K562 (cell line): ENCODE data around the gene COG4. TPM values are rescaled to one million over a fixed set of nuclear protein-coding genes. Genes with fewer than 3 reads are reported as not detected.

Source experiments
- ATF7 ChIP-seq: fragments of 450-650 bp; IDR thresholded peaks from 2 replicates; pipeline ENCODE4 v1.7.1; 2014; ENCODE audit warnings: mild to moderate bottlenecking, moderate library complexity
- EP400 ChIP-seq: fragments of 450-650 bp; IDR thresholded peaks from 2 replicates; pipeline ENCODE4 v1.6.1; 2017; ENCODE audit warnings: antibody characterized with exemption, mild to moderate bottlenecking, moderate library complexity
- FIP1L1 ChIP-seq: fragments of 200-400 bp; formaldehyde crosslinking; IDR thresholded peaks from 2 replicates; pipeline ENCODE4 v1.6.1; 2018; ENCODE audit warnings: mild to moderate bottlenecking, low read depth, low read length; ENCODE audit not compliant: poor library complexity, severe bottlenecking
- HOXB6 ChIP-seq: fragments of 250-450 bp; sonication (Bioruptor Pico); IDR thresholded peaks from 2 replicates; pipeline ENCODE4 v1.5.1; 2022; ENCODE audit warnings: mild to moderate bottlenecking, borderline replicate concordance
- MEF2A ChIP-seq: IDR thresholded peaks from 2 replicates; pipeline ENCODE4 v1.6.1; 2011; ENCODE audit warnings: low read depth, mild to moderate bottlenecking, low read length, moderate library complexity; ENCODE audit not compliant: control insufficient read depth
- MTA1 ChIP-seq: fragments of 450-650 bp; IDR thresholded peaks from 2 replicates; pipeline ENCODE4 v1.6.1; 2017; ENCODE audit warnings: borderline replicate concordance
- NFE2 ChIP-seq: IDR thresholded peaks from 2 replicates; pipeline ENCODE4 v1.6.1; 2014; ENCODE audit warnings: antibody characterized with exemption, low read depth
- PCBP2 ChIP-seq: fragments of 200-400 bp; formaldehyde crosslinking; IDR thresholded peaks from 2 replicates; pipeline ENCODE4 v1.6.1; 2018; ENCODE audit warnings: low read length, low read depth, mild to moderate bottlenecking, moderate library complexity; ENCODE audit not compliant: poor library complexity, severe bottlenecking
- ZNF282 ChIP-seq: sonication (generic); formaldehyde crosslinking; IDR thresholded peaks from 2 replicates; pipeline ENCODE4 v1.8.1; 2023; ENCODE audit warnings: missing genetic modification reagents
- ZNF445 ChIP-seq: fragments of 250-450 bp; sonication (Bioruptor Pico); IDR thresholded peaks from 2 replicates; pipeline ENCODE4 v1.4.0; 2020; ENCODE audit warnings: low read depth, mild to moderate bottlenecking, moderate library complexity
- polyA plus RNA-seq, 8 experiments: library from polyadenylated mRNA; depleted of rRNA in 4 of 8; stranded (reverse) in 5 of 8; unstranded in 3 of 8; fragments of >200 nt; fragmentation: Nextera tagmentation in 2 of 8; fragmentation: Illumina TruSeq in 1 of 8; extraction: Ambion mirVana in 2 of 8; extraction: Trizol in 1 of 8; gene quantifications; 2 replicates each; pipeline versions ENCODE4 v1.2.1 to v1.2.3, GENCODE V29; 2011 to 2014; ENCODE audit warnings: inconsistent platforms in 1 of 8, missing spikeins in 1 of 8
- total RNA-seq, 7 experiments: library from RNA; depleted of rRNA in 6 of 7; stranded (reverse); fragments of >200 nt in 6 of 7; fragmentation: Illumina TruSeq in 2 of 7; extraction: Trizol in 2 of 7; gene quantifications; 2 replicates each; pipeline versions ENCODE4 v1.2.1 to v1.2.3, GENCODE V29; 2011 to 2021; ENCODE audit warnings: low replicate concordance in 1 of 7
- TF ChIP-seq, protein P1 (sequence below): IDR thresholded peaks from 3 replicates; pipeline ENCODE4 v1.6.1; 2011; ENCODE audit warnings: borderline replicate concordance, mild to moderate bottlenecking, moderate library complexity; ENCODE audit not compliant: insufficient read length; ENCODE audit errors: extremely low read depth
- TF ChIP-seq, protein P2 (sequence below): fragments of 200-600 bp; sonication (generic); IDR thresholded peaks from one replicate; pipeline ENCODE4 v1.6.1; 2012; ENCODE audit warnings: mild to moderate bottlenecking, low read depth, low read length, inconsistent platforms

Gene COG4
- total and polyA plus RNA-seq, 9 of the 15 experiments (the other 6 are each of a cell fraction or from before 2014, with no cell fraction given), result 13.7 to 73.9 (median 44.2) TPM

DNA sequence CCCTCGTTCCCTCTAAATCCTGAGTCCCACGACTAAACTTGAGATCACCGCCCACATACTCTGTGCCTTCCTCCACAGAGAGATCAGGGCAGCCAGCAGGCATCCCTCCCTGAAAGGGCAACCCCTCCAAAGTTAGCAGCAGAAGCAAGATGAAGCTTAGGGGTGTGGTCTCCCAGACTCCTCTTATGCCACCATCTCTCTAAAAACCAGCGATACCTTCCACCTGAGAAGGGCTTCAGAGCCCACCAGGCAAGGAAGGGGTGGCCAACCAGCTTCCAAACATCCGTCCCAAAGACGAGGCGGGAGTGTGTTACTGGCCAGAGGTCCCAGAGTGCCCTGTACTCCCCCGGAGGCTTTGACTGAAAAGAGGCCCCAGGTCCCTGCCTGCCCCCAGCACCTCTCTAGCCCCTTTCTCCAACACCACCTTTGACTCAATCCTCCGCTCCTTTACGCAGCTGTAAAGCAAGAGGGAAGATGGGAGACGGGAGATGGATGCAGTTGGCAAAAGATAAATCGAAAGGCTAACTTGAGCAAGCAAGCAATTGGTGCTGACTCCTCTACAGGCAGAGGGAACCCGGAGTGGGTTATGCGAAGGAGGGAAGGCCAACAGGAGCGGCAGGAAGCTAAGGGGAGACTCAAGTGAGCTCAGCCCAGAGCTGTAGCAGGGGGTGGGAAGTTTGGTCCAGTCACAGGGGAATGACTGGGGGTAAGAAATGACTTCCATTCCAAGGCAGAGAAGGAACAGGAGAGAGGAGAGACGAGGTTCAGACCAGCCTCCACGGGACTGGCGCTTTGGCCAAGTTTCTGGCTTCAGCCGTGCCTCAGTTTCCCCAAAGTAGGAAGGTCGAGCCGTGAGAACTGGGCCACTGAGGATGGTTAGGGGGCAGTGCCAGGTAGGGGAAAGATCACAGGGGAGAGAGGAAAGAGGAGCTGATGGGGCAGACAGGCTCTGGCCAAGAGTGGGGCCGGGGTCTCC is 85.5 kb downstream of the COG4 start (continued):
- TF ChIP-seq, protein P1, sequence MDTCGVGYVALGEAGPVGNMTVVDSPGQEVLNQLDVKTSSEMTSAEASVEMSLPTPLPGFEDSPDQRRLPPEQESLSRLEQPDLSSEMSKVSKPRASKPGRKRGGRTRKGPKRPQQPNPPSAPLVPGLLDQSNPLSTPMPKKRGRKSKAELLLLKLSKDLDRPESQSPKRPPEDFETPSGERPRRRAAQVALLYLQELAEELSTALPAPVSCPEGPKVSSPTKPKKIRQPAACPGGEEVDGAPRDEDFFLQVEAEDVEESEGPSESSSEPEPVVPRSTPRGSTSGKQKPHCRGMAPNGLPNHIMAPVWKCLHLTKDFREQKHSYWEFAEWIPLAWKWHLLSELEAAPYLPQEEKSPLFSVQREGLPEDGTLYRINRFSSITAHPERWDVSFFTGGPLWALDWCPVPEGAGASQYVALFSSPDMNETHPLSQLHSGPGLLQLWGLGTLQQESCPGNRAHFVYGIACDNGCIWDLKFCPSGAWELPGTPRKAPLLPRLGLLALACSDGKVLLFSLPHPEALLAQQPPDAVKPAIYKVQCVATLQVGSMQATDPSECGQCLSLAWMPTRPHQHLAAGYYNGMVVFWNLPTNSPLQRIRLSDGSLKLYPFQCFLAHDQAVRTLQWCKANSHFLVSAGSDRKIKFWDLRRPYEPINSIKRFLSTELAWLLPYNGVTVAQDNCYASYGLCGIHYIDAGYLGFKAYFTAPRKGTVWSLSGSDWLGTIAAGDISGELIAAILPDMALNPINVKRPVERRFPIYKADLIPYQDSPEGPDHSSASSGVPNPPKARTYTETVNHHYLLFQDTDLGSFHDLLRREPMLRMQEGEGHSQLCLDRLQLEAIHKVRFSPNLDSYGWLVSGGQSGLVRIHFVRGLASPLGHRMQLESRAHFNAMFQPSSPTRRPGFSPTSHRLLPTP, result no peak
- TF ChIP-seq NFE2, result no peak
- no peak for TF ChIP-seq ATF7
- no peak for TF ChIP-seq MEF2A
- no peak for TF ChIP-seq ZNF282
- no peak for TF ChIP-seq MTA1
- TF ChIP-seq FIP1L1, result no peak
- TF ChIP-seq ZNF445, result no peak
- TF ChIP-seq, protein P2, sequence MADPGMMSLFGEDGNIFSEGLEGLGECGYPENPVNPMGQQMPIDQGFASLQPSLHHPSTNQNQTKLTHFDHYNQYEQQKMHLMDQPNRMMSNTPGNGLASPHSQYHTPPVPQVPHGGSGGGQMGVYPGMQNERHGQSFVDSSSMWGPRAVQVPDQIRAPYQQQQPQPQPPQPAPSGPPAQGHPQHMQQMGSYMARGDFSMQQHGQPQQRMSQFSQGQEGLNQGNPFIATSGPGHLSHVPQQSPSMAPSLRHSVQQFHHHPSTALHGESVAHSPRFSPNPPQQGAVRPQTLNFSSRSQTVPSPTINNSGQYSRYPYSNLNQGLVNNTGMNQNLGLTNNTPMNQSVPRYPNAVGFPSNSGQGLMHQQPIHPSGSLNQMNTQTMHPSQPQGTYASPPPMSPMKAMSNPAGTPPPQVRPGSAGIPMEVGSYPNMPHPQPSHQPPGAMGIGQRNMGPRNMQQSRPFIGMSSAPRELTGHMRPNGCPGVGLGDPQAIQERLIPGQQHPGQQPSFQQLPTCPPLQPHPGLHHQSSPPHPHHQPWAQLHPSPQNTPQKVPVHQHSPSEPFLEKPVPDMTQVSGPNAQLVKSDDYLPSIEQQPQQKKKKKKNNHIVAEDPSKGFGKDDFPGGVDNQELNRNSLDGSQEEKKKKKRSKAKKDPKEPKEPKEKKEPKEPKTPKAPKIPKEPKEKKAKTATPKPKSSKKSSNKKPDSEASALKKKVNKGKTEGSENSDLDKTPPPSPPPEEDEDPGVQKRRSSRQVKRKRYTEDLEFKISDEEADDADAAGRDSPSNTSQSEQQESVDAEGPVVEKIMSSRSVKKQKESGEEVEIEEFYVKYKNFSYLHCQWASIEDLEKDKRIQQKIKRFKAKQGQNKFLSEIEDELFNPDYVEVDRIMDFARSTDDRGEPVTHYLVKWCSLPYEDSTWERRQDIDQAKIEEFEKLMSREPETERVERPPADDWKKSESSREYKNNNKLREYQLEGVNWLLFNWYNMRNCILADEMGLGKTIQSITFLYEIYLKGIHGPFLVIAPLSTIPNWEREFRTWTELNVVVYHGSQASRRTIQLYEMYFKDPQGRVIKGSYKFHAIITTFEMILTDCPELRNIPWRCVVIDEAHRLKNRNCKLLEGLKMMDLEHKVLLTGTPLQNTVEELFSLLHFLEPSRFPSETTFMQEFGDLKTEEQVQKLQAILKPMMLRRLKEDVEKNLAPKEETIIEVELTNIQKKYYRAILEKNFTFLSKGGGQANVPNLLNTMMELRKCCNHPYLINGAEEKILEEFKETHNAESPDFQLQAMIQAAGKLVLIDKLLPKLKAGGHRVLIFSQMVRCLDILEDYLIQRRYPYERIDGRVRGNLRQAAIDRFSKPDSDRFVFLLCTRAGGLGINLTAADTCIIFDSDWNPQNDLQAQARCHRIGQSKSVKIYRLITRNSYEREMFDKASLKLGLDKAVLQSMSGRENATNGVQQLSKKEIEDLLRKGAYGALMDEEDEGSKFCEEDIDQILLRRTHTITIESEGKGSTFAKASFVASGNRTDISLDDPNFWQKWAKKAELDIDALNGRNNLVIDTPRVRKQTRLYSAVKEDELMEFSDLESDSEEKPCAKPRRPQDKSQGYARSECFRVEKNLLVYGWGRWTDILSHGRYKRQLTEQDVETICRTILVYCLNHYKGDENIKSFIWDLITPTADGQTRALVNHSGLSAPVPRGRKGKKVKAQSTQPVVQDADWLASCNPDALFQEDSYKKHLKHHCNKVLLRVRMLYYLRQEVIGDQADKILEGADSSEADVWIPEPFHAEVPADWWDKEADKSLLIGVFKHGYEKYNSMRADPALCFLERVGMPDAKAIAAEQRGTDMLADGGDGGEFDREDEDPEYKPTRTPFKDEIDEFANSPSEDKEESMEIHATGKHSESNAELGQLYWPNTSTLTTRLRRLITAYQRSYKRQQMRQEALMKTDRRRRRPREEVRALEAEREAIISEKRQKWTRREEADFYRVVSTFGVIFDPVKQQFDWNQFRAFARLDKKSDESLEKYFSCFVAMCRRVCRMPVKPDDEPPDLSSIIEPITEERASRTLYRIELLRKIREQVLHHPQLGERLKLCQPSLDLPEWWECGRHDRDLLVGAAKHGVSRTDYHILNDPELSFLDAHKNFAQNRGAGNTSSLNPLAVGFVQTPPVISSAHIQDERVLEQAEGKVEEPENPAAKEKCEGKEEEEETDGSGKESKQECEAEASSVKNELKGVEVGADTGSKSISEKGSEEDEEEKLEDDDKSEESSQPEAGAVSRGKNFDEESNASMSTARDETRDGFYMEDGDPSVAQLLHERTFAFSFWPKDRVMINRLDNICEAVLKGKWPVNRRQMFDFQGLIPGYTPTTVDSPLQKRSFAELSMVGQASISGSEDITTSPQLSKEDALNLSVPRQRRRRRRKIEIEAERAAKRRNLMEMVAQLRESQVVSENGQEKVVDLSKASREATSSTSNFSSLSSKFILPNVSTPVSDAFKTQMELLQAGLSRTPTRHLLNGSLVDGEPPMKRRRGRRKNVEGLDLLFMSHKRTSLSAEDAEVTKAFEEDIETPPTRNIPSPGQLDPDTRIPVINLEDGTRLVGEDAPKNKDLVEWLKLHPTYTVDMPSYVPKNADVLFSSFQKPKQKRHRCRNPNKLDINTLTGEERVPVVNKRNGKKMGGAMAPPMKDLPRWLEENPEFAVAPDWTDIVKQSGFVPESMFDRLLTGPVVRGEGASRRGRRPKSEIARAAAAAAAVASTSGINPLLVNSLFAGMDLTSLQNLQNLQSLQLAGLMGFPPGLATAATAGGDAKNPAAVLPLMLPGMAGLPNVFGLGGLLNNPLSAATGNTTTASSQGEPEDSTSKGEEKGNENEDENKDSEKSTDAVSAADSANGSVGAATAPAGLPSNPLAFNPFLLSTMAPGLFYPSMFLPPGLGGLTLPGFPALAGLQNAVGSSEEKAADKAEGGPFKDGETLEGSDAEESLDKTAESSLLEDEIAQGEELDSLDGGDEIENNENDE, result no peak
- TF ChIP-seq HOXB6 (CRISPR knock-in tag), result no peak
- TF ChIP-seq PCBP2, result no peak
- TF ChIP-seq EP400, result no peak
